Fibroblast of lung (primary cell): ENCODE measurements around the gene WNT5B.

ENCODE experiments used
- EZH2 ChIP-seq: IDR thresholded peaks from 2 replicates; pipeline ENCODE4 v1.5.1; 2012; ENCODE audit warnings: low read length, control low read depth, mild to moderate bottlenecking; ENCODE audit errors: missing control alignments
- TF ChIP-seq, protein P1 (sequence below), 2 donors: IDR thresholded peaks in 1 of 2; conservative IDR thresholded peaks in 1 of 2; 1 replicate in 1 of 2; 2 replicates in 1 of 2; pipeline ENCODE4 v1.5.1; 2011 to 2012; ENCODE audit warnings: low read length in 2 of 2, control low read depth in 1 of 2, inconsistent platforms in 1 of 2, low read depth in 1 of 2, mild to moderate bottlenecking in 1 of 2

DNA sequence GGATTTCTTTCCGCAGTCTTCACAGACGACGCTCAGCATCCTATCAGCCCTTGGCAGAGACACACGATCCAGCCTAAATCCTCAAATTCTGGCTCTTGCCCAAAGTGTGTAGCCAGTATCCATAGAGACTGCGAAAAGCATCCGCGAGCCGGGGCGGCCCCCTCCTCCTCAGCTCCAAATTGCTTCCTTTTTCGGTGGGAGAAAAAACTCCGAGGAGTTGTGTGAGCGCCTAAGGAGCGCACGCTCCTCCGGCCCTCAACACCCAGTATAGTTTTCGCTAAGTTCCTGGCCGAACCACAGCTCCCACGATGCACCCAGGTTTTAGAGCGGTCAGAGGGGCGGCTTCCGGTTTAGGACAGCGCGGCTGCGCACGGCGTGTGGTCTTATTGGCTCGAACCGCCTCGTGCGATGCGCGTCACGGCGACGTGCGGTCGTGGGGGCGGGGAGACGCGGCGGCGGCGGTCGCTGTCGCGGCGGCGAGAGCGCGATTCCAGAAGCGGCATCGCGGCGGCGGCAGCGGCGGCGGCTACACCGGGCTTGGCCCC lies 61.6 kb downstream of the WNT5B start, which contains the start of gene ADIPOR2:
- TF ChIP-seq, protein P1, sequence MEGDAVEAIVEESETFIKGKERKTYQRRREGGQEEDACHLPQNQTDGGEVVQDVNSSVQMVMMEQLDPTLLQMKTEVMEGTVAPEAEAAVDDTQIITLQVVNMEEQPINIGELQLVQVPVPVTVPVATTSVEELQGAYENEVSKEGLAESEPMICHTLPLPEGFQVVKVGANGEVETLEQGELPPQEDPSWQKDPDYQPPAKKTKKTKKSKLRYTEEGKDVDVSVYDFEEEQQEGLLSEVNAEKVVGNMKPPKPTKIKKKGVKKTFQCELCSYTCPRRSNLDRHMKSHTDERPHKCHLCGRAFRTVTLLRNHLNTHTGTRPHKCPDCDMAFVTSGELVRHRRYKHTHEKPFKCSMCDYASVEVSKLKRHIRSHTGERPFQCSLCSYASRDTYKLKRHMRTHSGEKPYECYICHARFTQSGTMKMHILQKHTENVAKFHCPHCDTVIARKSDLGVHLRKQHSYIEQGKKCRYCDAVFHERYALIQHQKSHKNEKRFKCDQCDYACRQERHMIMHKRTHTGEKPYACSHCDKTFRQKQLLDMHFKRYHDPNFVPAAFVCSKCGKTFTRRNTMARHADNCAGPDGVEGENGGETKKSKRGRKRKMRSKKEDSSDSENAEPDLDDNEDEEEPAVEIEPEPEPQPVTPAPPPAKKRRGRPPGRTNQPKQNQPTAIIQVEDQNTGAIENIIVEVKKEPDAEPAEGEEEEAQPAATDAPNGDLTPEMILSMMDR (conservative IDR thresholded peaks at IDR 0.05 in 1 of 2, IDR thresholded peaks at IDR 0.05 in 1 of 2; ENCODE audit: low read depth in 1 of 2, low read length in 2 of 2): no peak
- TF ChIP-seq EZH2: no peak
